HEK293T (cell line): Measurements from ENCODE around the gene SARS2.

Experiments used
- ARNT ChIP-seq: fragments of 450-650 bp; IDR thresholded peaks from 2 replicates; pipeline ENCODE4 v1.6.1; 2017; ENCODE audit warnings: mild to moderate bottlenecking
- BHLHE40 ChIP-seq: fragments of 450-650 bp; IDR thresholded peaks from 2 replicates; pipeline ENCODE4 v1.6.1; 2016; ENCODE audit warnings: mild to moderate bottlenecking, moderate library complexity, borderline replicate concordance
- ELF4 ChIP-seq: fragments of 450-650 bp; IDR thresholded peaks from 2 replicates; pipeline ENCODE4 v1.6.1; 2017; ENCODE audit warnings: antibody characterized with exemption
- FOXA1 ChIP-seq: fragments of 450-650 bp; IDR thresholded peaks from 2 replicates; pipeline ENCODE4 v1.6.1; 2016; ENCODE audit warnings: mild to moderate bottlenecking
- FOXK2 ChIP-seq: fragments of 450-650 bp; IDR thresholded peaks from 2 replicates; pipeline ENCODE4 v1.6.1; 2016; ENCODE audit warnings: mild to moderate bottlenecking
- FOXM1 ChIP-seq: fragments of 450-650 bp; IDR thresholded peaks from 2 replicates; pipeline ENCODE4 v1.6.1; 2017; ENCODE audit warnings: mild to moderate bottlenecking, borderline replicate concordance
- LEF1 ChIP-seq: fragments of 450-650 bp; IDR thresholded peaks from 2 replicates; pipeline ENCODE4 v1.6.1; 2017; ENCODE audit warnings: mild to moderate bottlenecking, borderline replicate concordance
- SP1 ChIP-seq: fragments of 450-650 bp; IDR thresholded peaks from 2 replicates; pipeline ENCODE4 v1.6.1; 2017
- SUZ12 ChIP-seq: fragments of 450-650 bp; IDR thresholded peaks from 2 replicates; pipeline ENCODE4 v1.6.1; 2016; ENCODE audit warnings: mild to moderate bottlenecking
- TARDBP ChIP-seq: fragments of 450-650 bp; IDR thresholded peaks from 2 replicates; pipeline ENCODE4 v1.6.1; 2016
- ZNF384 ChIP-seq: fragments of 450-650 bp; IDR thresholded peaks from 2 replicates; pipeline ENCODE4 v1.6.1; 2016
- TF ChIP-seq, protein P1 (sequence below): fragments of 450-650 bp; IDR thresholded peaks from 2 replicates; pipeline ENCODE4 v1.6.1; 2016

DNA sequence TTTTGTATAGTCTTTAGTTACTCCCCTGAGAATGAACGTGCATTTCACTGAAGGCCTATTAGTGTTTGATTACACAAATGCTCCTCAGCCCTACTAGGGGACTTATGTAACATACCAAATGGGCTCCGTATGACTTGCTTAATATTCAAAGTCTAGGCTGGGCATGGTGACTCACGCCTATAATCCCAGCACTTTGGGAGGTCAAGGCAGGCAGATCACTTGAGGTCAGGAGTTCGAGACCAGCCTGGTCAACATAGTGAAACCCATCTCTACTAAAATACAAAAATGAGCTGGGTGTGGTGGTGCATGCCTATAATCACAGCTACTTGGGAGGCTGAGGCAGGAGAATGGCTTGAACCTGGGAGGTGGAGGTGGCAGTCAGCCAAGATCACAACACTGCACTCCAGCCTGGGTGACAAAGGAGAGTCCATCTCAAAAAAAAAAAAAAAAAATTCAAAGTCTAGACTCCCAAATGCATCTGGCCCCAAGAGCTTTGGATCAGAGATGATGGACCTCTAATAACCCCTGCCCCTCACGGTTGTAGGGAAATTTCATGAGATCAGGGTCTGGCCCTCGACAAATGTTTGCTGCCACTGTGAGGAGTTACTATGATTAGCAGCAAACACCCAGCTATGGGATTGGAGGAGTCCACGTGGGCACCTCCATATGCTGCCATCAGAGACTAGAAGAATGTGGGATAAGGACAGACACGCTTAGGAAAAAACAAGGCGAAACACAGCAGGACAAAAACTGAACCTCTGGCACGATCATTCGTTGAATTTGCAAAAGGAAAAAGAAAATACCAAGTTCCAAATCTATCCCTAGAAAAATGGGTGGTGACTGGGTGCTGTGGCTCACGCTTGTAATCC, 40.3 kb upstream of the SARS2 start:
- no peak for TF ChIP-seq FOXK2
- TF ChIP-seq ZNF384: no peak
- no peak for TF ChIP-seq SUZ12
- TF ChIP-seq BHLHE40: no peak
- TF ChIP-seq FOXA1: no peak
- TF ChIP-seq ARNT: no peak
- no peak for TF ChIP-seq SP1
- no peak for TF ChIP-seq ELF4
- TF ChIP-seq TARDBP: no peak
- TF ChIP-seq FOXM1: no peak
- TF ChIP-seq, protein P1, sequence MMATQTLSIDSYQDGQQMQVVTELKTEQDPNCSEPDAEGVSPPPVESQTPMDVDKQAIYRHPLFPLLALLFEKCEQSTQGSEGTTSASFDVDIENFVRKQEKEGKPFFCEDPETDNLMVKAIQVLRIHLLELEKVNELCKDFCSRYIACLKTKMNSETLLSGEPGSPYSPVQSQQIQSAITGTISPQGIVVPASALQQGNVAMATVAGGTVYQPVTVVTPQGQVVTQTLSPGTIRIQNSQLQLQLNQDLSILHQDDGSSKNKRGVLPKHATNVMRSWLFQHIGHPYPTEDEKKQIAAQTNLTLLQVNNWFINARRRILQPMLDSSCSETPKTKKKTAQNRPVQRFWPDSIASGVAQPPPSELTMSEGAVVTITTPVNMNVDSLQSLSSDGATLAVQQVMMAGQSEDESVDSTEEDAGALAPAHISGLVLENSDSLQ: no peak
- TF ChIP-seq LEF1: no peak
